Adrenal gland (tissue), 12 donors: ENCODE results near the gene STPG4. TPM values are rescaled to one million over a fixed set of nuclear protein-coding genes. Genes with fewer than 3 reads are reported as not detected.

Experiments used
- DNase-seq, 7 donors: peaks; one replicate each; pipeline ENCODE4 v3.0.0-alpha.2; 2019 to 2020
- H3K27ac ChIP-seq, 5 donors: fragments of 200-600 bp; sonication (generic) in 4 of 5; 1 replicate in 3 of 5; 2 replicates in 2 of 5; pipeline versions ENCODE4 v1.5.1 to v1.8.0; 2016 to 2020; ENCODE audit warnings: mild to moderate bottlenecking in 1 of 5
- H3K27me3 ChIP-seq: fragments of 200-600 bp; 2 replicates; pipeline ENCODE4 v1.8.0; 2021
- H3K36me3 ChIP-seq, 2 donors: fragments of 200-600 bp; replicated peaks in 1 of 2; 1 replicate in 1 of 2; 2 replicates in 1 of 2; pipeline versions ENCODE4 v1.5.1 to v1.8.0; 2018 to 2022
- H3K4me1 ChIP-seq, 2 donors: fragments of 200-600 bp; replicated peaks in 1 of 2; 1 replicate in 1 of 2; 2 replicates in 1 of 2; pipeline versions ENCODE4 v1.5.1 to v1.8.0; 2018 to 2021
- H3K4me3 ChIP-seq, 4 donors: fragments of 200-600 bp; sonication (generic) in 3 of 4; one replicate each; pipeline ENCODE4 v1.5.1; 2016 to 2018
- H3K9me3 ChIP-seq, 3 donors: fragments of 200-600 bp; sonication (generic) in 1 of 3; replicated peaks in 1 of 3; 1 replicate in 2 of 3; 2 replicates in 1 of 3; pipeline versions ENCODE4 v1.5.1 to v1.8.0; 2016 to 2021
- CTCF ChIP-seq, 6 experiments: fragments of 450-650 bp in 4 of 6; fragments of 200-600 bp in 2 of 6; sonication (generic) in 1 of 6; IDR thresholded peaks; 1 replicate in 5 of 6; 2 replicates in 1 of 6; pipeline versions ENCODE4 v1.5.1 to v1.8.0; 2016 to 2021; ENCODE audit warnings: antibody characterized with exemption in 6 of 6, mild to moderate bottlenecking in 2 of 6, moderate library complexity in 1 of 6
- POLR2A ChIP-seq, 2 donors: fragments of 450-650 bp; IDR thresholded peaks; one replicate each; pipeline ENCODE4 v1.6.1; 2017; ENCODE audit warnings: antibody characterized with exemption in 2 of 2, mild to moderate bottlenecking in 2 of 2, moderate library complexity in 1 of 2
- WGBS, 4 donors: extraction: QIAGEN DNeasy Blood & Tissue Kit in 2 of 4; methylation state at CpG; one replicate each; pipeline versions ENCODE4 v1.1.5 to v1.1.7; 2013 to 2017; 5-methylcytosine and 5-hydroxymethylcytosine counted together
- intact Hi-C, 2 donors: fragments of 100-400 bp; cut with DNase I; formaldehyde crosslinking; loops; one replicate each; pipeline versions ENCODE4 v1.14.1 to v1.15.0; 2022 to 2023
- polyA plus RNA-seq, 3 donors: library from polyadenylated mRNA; stranded (reverse); fragments of 200-250 nt in 2 of 3; fragments of 350-450 nt in 1 of 3; fragmentation: Illumina TruSeq in 1 of 3; extraction: RNeasy Lipid Tissue Mini Kit (QIAGEN cat#74804) in 1 of 3; gene quantifications; one replicate each; pipeline ENCODE4 v1.2.3, GENCODE V29; 2013 to 2014
- total RNA-seq, 9 donors: library from RNA; depleted of rRNA in 4 of 9; stranded (reverse); fragments of >200 nt in 4 of 9; fragments of 120-200 nt in 1 of 9; fragmentation: NEBNext Ultra II Directional in 1 of 9; extraction: Animal tissue kit (Norgen Biotek cat#: 25700) in 1 of 9; gene quantifications; one replicate each; pipeline versions ENCODE4 v1.1.0 to v1.2.4, GENCODE V29; 2013 to 2023
- donor health status: healthy with polysubstance abuse.
- donor health status: Bipolar disorder and iron deficiency.
- donor health status: DM: yes; HTN: yes; CAD: no.
- donor health status: DM: no; HTN: no; CAD: no.
- donor health status: DM: no; HTN: no; CAD: no.
- donor health status: DM: yes; HTN: yes; CAD: no.

Gene STPG4
- total and polyA plus RNA-seq, 12 donors: 0.24 to 0.28 TPM; not detected in 10

- Histone ChIP-seq H3K27ac (peak overlapping the region in 4 of 5 donors; percentile 0 to 94 (median 85)), H3K4me1 (peaks cover 50 to 80% of the 10 kb centered on the region in 2 donors), H3K4me3 (no peak overlapping the region), H3K9me3 (no peaks in the 10 kb centered on the region), H3K27me3 (no peaks in the 10 kb centered on the region), H3K36me3 (no peaks in the 10 kb centered on the region)
- intact Hi-C loops: no loop called here
- WGBS, 4 donors: 84 to 92% (median 87%) methylated on average over 10 of the region's 10 CpGs
- DNase-seq: no peak
- TF ChIP-seq CTCF (IDR thresholded peaks at IDR 0.05) (no peak), POLR2A (IDR thresholded peaks at IDR 0.05) (no peak)
Observed at GRCh38 chr2:47040651-47041050, 114.5 kb downstream of the STPG4 start.

- H3K9me3 ChIP-seq: no peaks in the 10 kb centered on the region
- intact Hi-C loops: no loop called here
- peak in 1 of 7 donors; percentile 35 for DNase-seq
- H3K27ac ChIP-seq: peak overlapping the region in 4 of 5 donors; percentile 0 to 94 (median 85)
- WGBS, 4 donors: 81 to 93% (median 86%) methylated on average over 10 to 17 of the region's 17 CpGs
- no peaks in the 10 kb centered on the region for H3K36me3 ChIP-seq
- no peak overlapping the region for H3K4me3 ChIP-seq
- peaks cover 56 to 87% of the 10 kb centered on the region in 2 donors for H3K4me1 ChIP-seq
- no peaks in the 10 kb centered on the region for H3K27me3 ChIP-seq
- TF ChIP-seq POLR2A (IDR thresholded peaks at IDR 0.05) (no peak), CTCF (IDR thresholded peaks at IDR 0.05) (no peak)
Observed at GRCh38 chr2:47039913-47040562, 115.1 kb downstream of the STPG4 start.

- DNase-seq: no peak
- H3K27ac ChIP-seq: peak overlapping the region in 3 of 5 donors; percentile 78 to 95 (median 92)
- H3K9me3 ChIP-seq: no peaks in the 10 kb centered on the region
- H3K4me3 ChIP-seq: no peak overlapping the region
- intact Hi-C loops: no loop called here
- TF ChIP-seq POLR2A (IDR thresholded peaks at IDR 0.05) (no peak), CTCF (IDR thresholded peaks at IDR 0.05) (no peak)
- no peaks in the 10 kb centered on the region for H3K27me3 ChIP-seq
- WGBS, 4 donors: 81 to 100% (median 88%) methylated on average over 2 of the region's 2 CpGs
- H3K4me1 ChIP-seq: peaks cover 62 to 92% of the 10 kb centered on the region in 2 donors
- H3K36me3 ChIP-seq: no peaks in the 10 kb centered on the region
Observed at GRCh38 chr2:47039489-47039870, 115.6 kb downstream of the STPG4 start.

GRCh38 chr2:47038656-47039488 lies 116.2 kb downstream of the STPG4 start:
- no peak for TF ChIP-seq CTCF (IDR thresholded peaks at IDR 0.05)
- TF ChIP-seq POLR2A (IDR thresholded peaks at IDR 0.05): peak in 1 of 2 donors; percentile 6
- Histone ChIP-seq H3K27me3 (no peaks in the 10 kb centered on the region), H3K27ac (peak overlapping the region in 3 of 5 donors; percentile 78 to 95 (median 92)), H3K4me1 (peaks cover 64 to 95% of the 10 kb centered on the region in 2 donors), H3K4me3 (no peak overlapping the region), H3K9me3 (no peaks in the 10 kb centered on the region), H3K36me3 (no peaks in the 10 kb centered on the region)
- no peak for DNase-seq
- 50 to 61% (median 52%) methylated on average over 8 to 9 of the region's 9 CpGs for WGBS, 4 donors
- intact Hi-C loops: no loop called here
